Parathyroid adenoma (tissue), 2 donors: ENCODE measurements around the gene PACRG.

ENCODE experiments used
- H2AFZ ChIP-seq: fragments of 300-600 bp; sonication (generic); one replicate; pipeline ENCODE4 v1.7.0; 2017; ENCODE audit warnings: antibody characterized with exemption, mild to moderate bottlenecking
- H3K27ac ChIP-seq: fragments of 300-600 bp; sonication (generic); one replicate; pipeline ENCODE4 v1.7.0; 2017
- H3K27me3 ChIP-seq: fragments of 300-600 bp; sonication (generic); one replicate; pipeline ENCODE4 v1.7.0; 2017; ENCODE audit warnings: low read length; ENCODE audit not compliant: control insufficient read depth, insufficient read depth
- H3K36me3 ChIP-seq: fragments of 300-600 bp; sonication (generic); one replicate; pipeline ENCODE4 v1.7.0; 2017; ENCODE audit warnings: low read length; ENCODE audit not compliant: control insufficient read depth, insufficient read depth
- H3K4me1 ChIP-seq: fragments of 300-600 bp; sonication (generic); one replicate; pipeline ENCODE4 v1.7.0; 2017; ENCODE audit warnings: control low read depth
- H3K4me2 ChIP-seq: fragments of 300-600 bp; sonication (generic); one replicate; pipeline ENCODE4 v1.7.0; 2017; ENCODE audit warnings: low read length
- H3K4me3 ChIP-seq: fragments of 300-600 bp; sonication (generic); one replicate; pipeline ENCODE4 v1.7.0; 2017; ENCODE audit warnings: low read depth, low read length
- H3K79me2 ChIP-seq: fragments of 300-600 bp; sonication (generic); one replicate; pipeline ENCODE4 v1.7.0; 2017; ENCODE audit warnings: control low read depth
- H3K9ac ChIP-seq: fragments of 300-600 bp; sonication (generic); one replicate; pipeline ENCODE4 v1.7.0; 2017; ENCODE audit warnings: mild to moderate bottlenecking
- H3K9me3 ChIP-seq: fragments of 300-600 bp; sonication (generic); one replicate; pipeline ENCODE4 v1.7.0; 2017; ENCODE audit warnings: low read length; ENCODE audit not compliant: control insufficient read depth
- TF ChIP-seq, protein P1 (sequence below): fragments of 300-600 bp; sonication (generic); IDR thresholded peaks from one replicate; pipeline ENCODE4 v1.7.0; 2017; ENCODE audit warnings: antibody characterized with exemption, mild to moderate bottlenecking
- donor health status: primary hyperparathyroidism.

Gene PACRG

DNA sequence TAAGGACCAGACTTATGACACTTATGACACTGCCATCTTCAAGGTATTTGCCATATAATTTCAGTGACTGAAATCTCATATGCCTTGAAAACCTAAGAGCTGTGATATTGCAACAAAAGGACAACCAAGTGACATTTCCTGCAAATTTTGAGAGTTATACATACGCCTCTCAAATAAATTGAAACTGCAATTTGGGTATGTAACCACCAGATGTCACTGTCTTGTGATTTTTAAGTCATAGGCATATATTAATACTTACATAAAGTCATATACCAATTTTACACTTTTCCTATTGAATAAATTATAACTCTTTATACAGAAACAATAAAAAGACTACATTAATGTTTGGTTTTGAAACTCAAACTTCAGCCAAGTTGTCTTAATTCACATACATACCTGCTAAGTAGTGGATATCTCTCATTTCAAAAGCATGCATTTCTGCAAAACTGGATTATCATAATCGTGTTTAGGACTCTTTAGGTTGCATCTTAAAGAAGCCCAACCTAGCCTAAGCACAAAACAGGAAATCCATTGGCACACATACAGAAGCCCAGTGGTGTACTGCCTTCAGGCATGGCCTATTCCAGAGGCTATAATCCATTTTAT is 180.2 kb downstream of the PACRG start:
- Histone ChIP-seq H3K4me1 (no peaks in the 10 kb centered on the region), H3K9me3 (no peaks in the 10 kb centered on the region), H3K27ac (no peak overlapping the region), H3K9ac (no peak overlapping the region), H3K27me3 (no peaks in the 10 kb centered on the region), H3K4me3 (no peak overlapping the region), H2AFZ (no peak overlapping the region), H3K36me3 (no peaks in the 10 kb centered on the region), H3K4me2 (no peak overlapping the region), H3K79me2 (no peaks in the 10 kb centered on the region)
- TF ChIP-seq, protein P1, sequence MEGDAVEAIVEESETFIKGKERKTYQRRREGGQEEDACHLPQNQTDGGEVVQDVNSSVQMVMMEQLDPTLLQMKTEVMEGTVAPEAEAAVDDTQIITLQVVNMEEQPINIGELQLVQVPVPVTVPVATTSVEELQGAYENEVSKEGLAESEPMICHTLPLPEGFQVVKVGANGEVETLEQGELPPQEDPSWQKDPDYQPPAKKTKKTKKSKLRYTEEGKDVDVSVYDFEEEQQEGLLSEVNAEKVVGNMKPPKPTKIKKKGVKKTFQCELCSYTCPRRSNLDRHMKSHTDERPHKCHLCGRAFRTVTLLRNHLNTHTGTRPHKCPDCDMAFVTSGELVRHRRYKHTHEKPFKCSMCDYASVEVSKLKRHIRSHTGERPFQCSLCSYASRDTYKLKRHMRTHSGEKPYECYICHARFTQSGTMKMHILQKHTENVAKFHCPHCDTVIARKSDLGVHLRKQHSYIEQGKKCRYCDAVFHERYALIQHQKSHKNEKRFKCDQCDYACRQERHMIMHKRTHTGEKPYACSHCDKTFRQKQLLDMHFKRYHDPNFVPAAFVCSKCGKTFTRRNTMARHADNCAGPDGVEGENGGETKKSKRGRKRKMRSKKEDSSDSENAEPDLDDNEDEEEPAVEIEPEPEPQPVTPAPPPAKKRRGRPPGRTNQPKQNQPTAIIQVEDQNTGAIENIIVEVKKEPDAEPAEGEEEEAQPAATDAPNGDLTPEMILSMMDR, result no peak

DNA sequence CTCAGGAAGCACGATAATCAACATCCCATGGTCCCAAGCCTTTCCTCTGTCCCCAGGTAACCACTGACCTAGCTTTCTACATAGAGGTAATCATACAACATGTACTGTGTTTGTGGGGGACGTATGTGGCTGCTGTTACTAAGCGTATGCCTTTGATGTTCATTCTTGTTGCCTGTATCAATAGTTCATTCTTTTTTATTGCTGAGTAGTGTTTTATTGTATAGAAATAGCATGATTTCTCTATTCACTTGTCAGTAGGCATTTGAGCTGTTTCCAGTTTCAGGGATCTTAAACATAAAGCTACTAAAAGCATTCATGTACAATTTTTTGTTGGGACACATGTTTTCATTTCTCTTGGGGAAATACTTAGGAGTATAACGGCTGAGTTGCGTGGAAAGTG is 185.4 kb downstream of the PACRG start:
- Histone ChIP-seq H3K27me3 (no peaks in the 10 kb centered on the region), H3K4me1 (no peaks in the 10 kb centered on the region), H3K9me3 (no peaks in the 10 kb centered on the region), H3K79me2 (no peaks in the 10 kb centered on the region), H3K4me3 (no peak overlapping the region), H3K36me3 (no peaks in the 10 kb centered on the region), H2AFZ (no peak overlapping the region), H3K27ac (no peak overlapping the region), H3K9ac (no peak overlapping the region), H3K4me2 (no peak overlapping the region)
- TF ChIP-seq, protein P1, result no peak

DNA sequence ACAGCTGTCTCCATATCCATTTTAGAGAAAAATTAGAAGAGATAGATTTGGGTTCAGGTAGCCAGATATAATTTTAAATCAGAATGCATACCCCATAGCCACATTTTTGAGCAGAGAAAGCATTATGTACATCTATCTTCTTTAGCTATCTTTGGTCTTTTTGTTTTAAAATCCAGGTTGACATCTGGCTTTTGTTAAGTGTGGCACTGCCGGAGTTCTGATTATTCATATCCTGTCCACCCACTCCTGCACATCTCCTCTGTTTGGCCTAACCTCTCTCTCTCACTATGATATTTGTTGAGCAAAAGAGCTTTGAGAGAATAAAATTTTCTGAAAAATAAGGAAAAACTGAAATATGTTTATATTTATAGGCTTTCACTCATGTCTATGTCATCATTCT is 189.7 kb downstream of the PACRG start:
- Histone ChIP-seq H3K4me3 (no peak overlapping the region), H3K36me3 (no peaks in the 10 kb centered on the region), H3K4me1 (no peaks in the 10 kb centered on the region), H3K27me3 (no peaks in the 10 kb centered on the region), H2AFZ (no peak overlapping the region), H3K4me2 (no peak overlapping the region), H3K9ac (no peak overlapping the region), H3K9me3 (no peaks in the 10 kb centered on the region), H3K27ac (no peak overlapping the region), H3K79me2 (no peaks in the 10 kb centered on the region)
- TF ChIP-seq, protein P1, result no peak

DNA sequence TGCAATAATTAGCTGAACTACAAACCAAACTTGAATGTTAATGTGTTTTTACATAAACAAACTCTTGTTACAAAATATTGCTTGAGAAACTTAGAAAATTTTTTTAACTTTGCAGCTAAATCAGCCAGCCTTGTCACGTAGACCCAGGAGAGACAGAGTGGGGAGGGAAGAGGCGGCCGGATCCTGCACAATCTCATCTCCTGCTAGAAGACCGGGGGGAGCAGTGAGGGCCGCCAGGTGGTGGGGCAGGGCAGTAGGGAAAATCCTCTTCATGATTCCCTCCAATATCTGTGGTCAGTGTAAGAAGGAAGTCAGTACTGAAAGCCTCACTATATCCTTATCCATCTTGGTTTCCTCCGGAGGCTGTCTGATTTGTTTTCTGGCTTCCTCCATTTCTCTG is 193.3 kb downstream of the PACRG start:
- Histone ChIP-seq H3K27ac (no peak overlapping the region), H3K4me1 (no peaks in the 10 kb centered on the region), H3K36me3 (no peaks in the 10 kb centered on the region), H3K9me3 (no peaks in the 10 kb centered on the region), H3K79me2 (no peaks in the 10 kb centered on the region), H3K9ac (no peak overlapping the region), H3K4me3 (no peak overlapping the region), H3K4me2 (no peak overlapping the region), H3K27me3 (no peaks in the 10 kb centered on the region), H2AFZ (no peak overlapping the region)
- TF ChIP-seq, protein P1, result no peak

DNA sequence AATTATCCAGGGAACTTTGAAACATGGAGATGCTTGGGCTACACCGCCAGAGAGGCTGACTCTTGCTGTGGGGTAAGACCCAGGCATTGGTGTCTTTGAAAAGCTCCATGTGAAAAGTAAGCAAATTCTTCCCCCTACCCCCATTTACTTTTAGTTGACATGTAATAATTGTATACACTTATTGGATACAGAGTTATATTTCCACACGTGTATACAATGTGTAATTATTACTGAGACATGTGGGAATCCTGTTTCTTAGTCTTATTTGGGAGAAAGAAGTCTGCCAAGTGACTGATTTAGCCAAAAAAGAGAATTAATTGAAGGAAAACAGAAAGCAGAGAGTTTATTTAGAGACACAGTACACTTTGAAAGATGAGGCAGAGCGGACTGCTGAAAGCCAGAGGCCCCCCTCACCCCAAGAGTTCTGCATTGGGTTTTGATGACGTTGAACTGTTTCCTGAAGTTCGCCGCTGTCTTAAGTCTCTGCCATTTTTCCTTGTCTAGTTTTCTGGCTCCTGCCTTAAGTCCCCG is 193.8 kb downstream of the PACRG start:
- Histone ChIP-seq H3K36me3 (no peaks in the 10 kb centered on the region), H3K4me2 (no peak overlapping the region), H2AFZ (no peak overlapping the region), H3K27ac (no peak overlapping the region), H3K27me3 (no peaks in the 10 kb centered on the region), H3K4me1 (no peaks in the 10 kb centered on the region), H3K79me2 (no peaks in the 10 kb centered on the region), H3K4me3 (no peak overlapping the region), H3K9ac (no peak overlapping the region), H3K9me3 (no peaks in the 10 kb centered on the region)
- TF ChIP-seq, protein P1, result no peak
